BLaER1 treated with 17β-estradiol and CSF1 and Interleukin-3, amounts not matched to agents 10 nM and 100 nM (cell line): Measurements from ENCODE around the gene CETN1.

Experiments used
- H3K27ac ChIP-seq, 11 experiments: shearing (Covaris generic); formaldehyde crosslinking; 2 replicates each; pipeline ENCODE4 v1.8.1; 2022
- H3K27me3 ChIP-seq, 11 experiments: shearing (Covaris generic); formaldehyde crosslinking; 2 replicates each; pipeline ENCODE4 v1.8.1; 2022
- H3K36me3 ChIP-seq, 11 experiments: shearing (Covaris generic); formaldehyde crosslinking; 2 replicates each; pipeline ENCODE4 v1.8.1; 2022
- H3K4me1 ChIP-seq, 10 experiments: shearing (Covaris generic); formaldehyde crosslinking; 2 replicates each; pipeline ENCODE4 v1.8.1; 2022
- H3K4me2 ChIP-seq, 11 experiments: shearing (Covaris generic); formaldehyde crosslinking; 2 replicates each; pipeline ENCODE4 v1.8.1; 2022
- H3K4me3 ChIP-seq, 10 experiments: shearing (Covaris generic); formaldehyde crosslinking; 2 replicates each; pipeline ENCODE4 v1.8.1; 2022
- H3K9ac ChIP-seq, 11 experiments: shearing (Covaris generic); formaldehyde crosslinking; 2 replicates each; pipeline ENCODE4 v1.8.1; 2022
- H3K9me3 ChIP-seq, 11 experiments: shearing (Covaris generic); formaldehyde crosslinking; replicated peaks in 1 of 11; 2 replicates each; pipeline ENCODE4 v1.8.1; 2022
- H4K20me1 ChIP-seq, 11 experiments: shearing (Covaris generic); formaldehyde crosslinking; 2 replicates each; pipeline ENCODE4 v1.8.1; 2022
- Cebpa-rat ChIP-seq, 11 experiments: shearing (Covaris generic); IDR thresholded peaks; 2 replicates each; pipeline ENCODE4 v1.8.1; 2022

Gene CETN1

GRCh38 chr18:629269-630150 is 49.3 kb downstream of the CETN1 start:
- no peaks in the 10 kb centered on the region for H3K9me3 ChIP-seq
- no peaks in the 10 kb centered on the region for H3K4me1 ChIP-seq
- no peaks in the 10 kb centered on the region for H3K27me3 ChIP-seq
- no peak overlapping the region for H3K27ac ChIP-seq
- no peak overlapping the region for H3K4me3 ChIP-seq
- no peak overlapping the region for H3K4me2 ChIP-seq
- TF ChIP-seq Cebpa-rat (IDR thresholded peaks at IDR 0.05), result no peak
- H4K20me1 ChIP-seq, result no peaks in the 10 kb centered on the region
- H3K36me3 ChIP-seq, result no peaks in the 10 kb centered on the region
- H3K9ac ChIP-seq, result no peak overlapping the region

- H3K9ac ChIP-seq, result no peak overlapping the region
Measured at GRCh38 chr18:631560-631959, 51.4 kb downstream of the CETN1 start.

More at GRCh38 chr18:631560-631959, 51.4 kb downstream of the CETN1 start:
- Histone ChIP-seq H3K4me2 (no peak overlapping the region), H4K20me1 (no peaks in the 10 kb centered on the region), H3K27ac (no peak overlapping the region), H3K9me3 (no peaks in the 10 kb centered on the region), H3K36me3 (no peaks in the 10 kb centered on the region), H3K4me3 (no peak overlapping the region), H3K4me1 (no peaks in the 10 kb centered on the region), H3K27me3 (no peaks in the 10 kb centered on the region)
- no peak for TF ChIP-seq Cebpa-rat (IDR thresholded peaks at IDR 0.05)
